ENCODE results near the gene HIBCH.

DNA sequence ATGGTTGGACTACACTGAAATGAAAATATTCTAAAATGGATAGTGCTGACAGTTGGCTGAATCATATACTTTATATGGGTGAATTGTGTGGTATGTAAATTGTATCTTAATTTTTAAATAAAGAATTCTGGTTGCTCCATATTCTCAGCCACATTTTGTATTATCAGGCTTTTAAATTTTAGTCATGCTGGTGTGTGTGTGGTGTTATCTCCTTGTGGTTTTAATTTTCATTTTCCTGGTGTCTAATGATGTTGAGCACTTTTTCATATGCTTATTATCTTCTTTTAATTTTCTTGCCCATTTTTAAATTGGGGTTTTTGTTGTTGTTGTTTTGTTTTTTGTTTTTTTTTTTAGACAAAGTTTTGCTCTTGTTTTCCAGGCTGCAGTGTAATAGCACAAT lies 3.8 kb upstream of the HIBCH start:
- no peak for TF ChIP-seq POLR2A (IDR thresholded peaks at IDR 0.05; ENCODE audit: low read depth, low read length)
- TF ChIP-seq RFX5 (IDR thresholded peaks at IDR 0.05; ENCODE audit: low read depth, low read length): no peak
- TF ChIP-seq, protein P1, sequence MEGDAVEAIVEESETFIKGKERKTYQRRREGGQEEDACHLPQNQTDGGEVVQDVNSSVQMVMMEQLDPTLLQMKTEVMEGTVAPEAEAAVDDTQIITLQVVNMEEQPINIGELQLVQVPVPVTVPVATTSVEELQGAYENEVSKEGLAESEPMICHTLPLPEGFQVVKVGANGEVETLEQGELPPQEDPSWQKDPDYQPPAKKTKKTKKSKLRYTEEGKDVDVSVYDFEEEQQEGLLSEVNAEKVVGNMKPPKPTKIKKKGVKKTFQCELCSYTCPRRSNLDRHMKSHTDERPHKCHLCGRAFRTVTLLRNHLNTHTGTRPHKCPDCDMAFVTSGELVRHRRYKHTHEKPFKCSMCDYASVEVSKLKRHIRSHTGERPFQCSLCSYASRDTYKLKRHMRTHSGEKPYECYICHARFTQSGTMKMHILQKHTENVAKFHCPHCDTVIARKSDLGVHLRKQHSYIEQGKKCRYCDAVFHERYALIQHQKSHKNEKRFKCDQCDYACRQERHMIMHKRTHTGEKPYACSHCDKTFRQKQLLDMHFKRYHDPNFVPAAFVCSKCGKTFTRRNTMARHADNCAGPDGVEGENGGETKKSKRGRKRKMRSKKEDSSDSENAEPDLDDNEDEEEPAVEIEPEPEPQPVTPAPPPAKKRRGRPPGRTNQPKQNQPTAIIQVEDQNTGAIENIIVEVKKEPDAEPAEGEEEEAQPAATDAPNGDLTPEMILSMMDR (conservative IDR thresholded peaks at IDR 0.05; ENCODE audit: low read depth, low read length): no peak
- no peak for TF ChIP-seq SMC3 (IDR thresholded peaks at IDR 0.05; ENCODE audit: low read depth, low read length)
- TF ChIP-seq NFE2L2 (IDR thresholded peaks at IDR 0.05; ENCODE audit: low read depth, low read length): no peak
- TF ChIP-seq, protein P2, sequence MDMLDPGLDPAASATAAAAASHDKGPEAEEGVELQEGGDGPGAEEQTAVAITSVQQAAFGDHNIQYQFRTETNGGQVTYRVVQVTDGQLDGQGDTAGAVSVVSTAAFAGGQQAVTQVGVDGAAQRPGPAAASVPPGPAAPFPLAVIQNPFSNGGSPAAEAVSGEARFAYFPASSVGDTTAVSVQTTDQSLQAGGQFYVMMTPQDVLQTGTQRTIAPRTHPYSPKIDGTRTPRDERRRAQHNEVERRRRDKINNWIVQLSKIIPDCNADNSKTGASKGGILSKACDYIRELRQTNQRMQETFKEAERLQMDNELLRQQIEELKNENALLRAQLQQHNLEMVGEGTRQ (IDR thresholded peaks at IDR 0.05; ENCODE audit: low read depth, low read length): no peak
- TF ChIP-seq CHD1 (IDR thresholded peaks at IDR 0.05; ENCODE audit: low read depth, low read length): no peak
- TF ChIP-seq RAD21 (IDR thresholded peaks at IDR 0.05; ENCODE audit: low read length): no peak
- TF ChIP-seq MAFK (IDR thresholded peaks at IDR 0.05; ENCODE audit: low read depth, low read length): no peak
- no peak for TF ChIP-seq RCOR1 (IDR thresholded peaks at IDR 0.05; ENCODE audit: insufficient replicate concordance, low read length)
- no peak for TF ChIP-seq MXI1 (IDR thresholded peaks at IDR 0.05; ENCODE audit: borderline replicate concordance, low read depth, low read length)
- TF ChIP-seq, protein P3, sequence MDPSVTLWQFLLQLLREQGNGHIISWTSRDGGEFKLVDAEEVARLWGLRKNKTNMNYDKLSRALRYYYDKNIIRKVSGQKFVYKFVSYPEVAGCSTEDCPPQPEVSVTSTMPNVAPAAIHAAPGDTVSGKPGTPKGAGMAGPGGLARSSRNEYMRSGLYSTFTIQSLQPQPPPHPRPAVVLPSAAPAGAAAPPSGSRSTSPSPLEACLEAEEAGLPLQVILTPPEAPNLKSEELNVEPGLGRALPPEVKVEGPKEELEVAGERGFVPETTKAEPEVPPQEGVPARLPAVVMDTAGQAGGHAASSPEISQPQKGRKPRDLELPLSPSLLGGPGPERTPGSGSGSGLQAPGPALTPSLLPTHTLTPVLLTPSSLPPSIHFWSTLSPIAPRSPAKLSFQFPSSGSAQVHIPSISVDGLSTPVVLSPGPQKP (IDR thresholded peaks at IDR 0.05; ENCODE audit: borderline replicate concordance, low read depth, low read length): no peak
- no peak for TF ChIP-seq FOS (IDR thresholded peaks at IDR 0.05; ENCODE audit: low read depth, low read length)
- no peak for TF ChIP-seq MAZ (IDR thresholded peaks at IDR 0.05; ENCODE audit: borderline replicate concordance, low read depth, low read length)
